GM19468 (cell line): ENCODE measurements around the gene TBCCD1.

Source experiments
- ATAC-seq: cut with Tn5 transposase; IDR thresholded peaks from one replicate; pipeline ENCODE4 v1.9.1; 2021; ENCODE audit warnings: mild to moderate bottlenecking, moderate library complexity, moderate number of reproducible peaks; ENCODE audit not compliant: unreplicated experiment; ENCODE audit errors: extremely low read depth

TBCCD1 gene

DNA sequence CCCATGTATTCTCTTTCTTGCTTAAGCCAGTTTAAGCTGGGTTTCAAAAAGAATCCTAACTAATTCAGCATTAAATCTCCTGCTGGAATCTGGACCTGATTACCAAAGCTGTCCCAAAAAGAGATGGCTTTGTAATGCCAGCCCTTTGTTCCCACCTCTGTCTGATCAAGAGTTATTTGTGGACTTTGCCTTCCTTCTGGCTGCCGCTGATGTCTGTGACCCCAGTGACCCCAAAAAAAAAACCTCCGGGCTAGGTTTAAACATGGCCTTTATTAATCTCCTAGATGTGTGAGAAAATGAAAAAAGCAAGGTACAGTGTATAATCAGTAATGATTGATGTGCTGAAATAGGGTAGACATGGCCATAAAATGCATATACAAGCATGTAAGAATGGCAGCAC, 43.7 kb downstream of the TBCCD1 start:
- ATAC-seq = no peak

GRCh38 chr3:186523022-186523421, 44.1 kb downstream of the TBCCD1 start:
- ATAC-seq = no peak

DNA sequence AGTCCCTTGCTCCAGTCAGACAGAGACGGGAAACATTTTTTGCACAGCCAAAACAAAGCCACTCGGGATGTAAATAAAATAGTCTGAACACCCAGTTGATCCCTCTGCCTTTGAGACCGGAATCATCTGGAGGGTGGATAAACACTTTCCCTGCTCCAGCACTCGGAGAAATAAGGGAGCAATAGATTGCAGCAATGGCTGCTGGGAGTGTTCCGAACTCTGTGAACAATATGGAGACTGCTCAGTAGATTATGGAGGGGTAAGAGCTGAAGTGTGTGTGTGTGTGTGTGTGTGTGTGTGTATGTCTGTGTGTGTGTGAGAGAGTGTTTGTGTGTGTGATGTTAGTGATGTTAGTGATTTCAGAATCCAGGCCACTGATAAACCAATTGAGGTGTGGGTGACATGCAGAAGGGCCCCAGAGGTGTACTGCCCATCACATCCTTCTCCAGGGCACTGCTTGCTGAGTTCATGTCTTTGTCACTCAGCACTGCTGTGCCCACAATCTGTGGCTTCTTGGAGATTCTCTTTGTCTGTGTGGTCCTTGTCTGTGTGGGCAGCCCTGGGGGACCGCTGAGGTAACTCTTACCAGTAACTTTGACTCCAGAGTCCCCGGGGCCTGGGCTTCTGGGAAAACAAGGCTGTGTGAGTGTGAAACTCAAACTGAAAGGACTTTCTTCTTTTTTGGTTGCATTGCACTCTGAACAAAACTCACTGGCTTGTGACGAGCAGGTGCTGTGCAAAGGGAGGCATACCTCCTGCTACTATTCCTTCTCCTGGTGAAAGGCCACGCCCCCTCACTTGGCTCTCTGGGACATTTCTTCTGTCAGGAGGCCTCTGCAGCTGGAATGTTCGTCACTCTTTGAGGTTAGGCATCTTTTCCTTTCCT, 45.9 kb downstream of the TBCCD1 start:
- peak; percentile 59 for ATAC-seq

- ATAC-seq = no peak
Observed at GRCh38 chr3:186520431-186520830, 46.7 kb downstream of the TBCCD1 start.

- ATAC-seq = no peak
Observed at GRCh38 chr3:186519021-186519658, 48.0 kb downstream of the TBCCD1 start.

DNA sequence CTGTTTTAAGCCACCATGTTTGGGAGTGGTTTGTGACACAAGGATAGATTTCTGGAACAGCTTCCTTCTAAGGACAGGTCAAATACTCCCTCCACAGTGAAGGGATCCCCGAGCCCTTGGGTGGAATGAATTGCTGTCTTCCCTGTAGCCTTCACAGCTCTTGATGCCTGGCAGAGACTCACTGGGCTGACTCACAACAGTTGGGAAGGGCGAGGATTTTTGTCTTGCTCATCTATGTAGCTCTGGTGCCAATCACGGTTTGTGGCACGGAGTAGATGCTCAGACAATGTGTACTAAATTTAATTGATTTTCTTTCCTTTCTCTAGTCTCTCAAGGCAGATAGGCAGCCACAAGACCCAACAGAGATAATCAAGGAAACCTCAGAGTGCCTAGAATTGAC, 49.9 kb downstream of the TBCCD1 start:
- ATAC-seq = no peak

- ATAC-seq = no peak
Observed at GRCh38 chr3:186516646-186517045, 50.5 kb downstream of the TBCCD1 start.

- ATAC-seq = no peak
Observed at GRCh38 chr3:186515125-186515524, 52.0 kb downstream of the TBCCD1 start.

GRCh38 chr3:186514296-186515002, 52.7 kb downstream of the TBCCD1 start:
- no peak for ATAC-seq

DNA sequence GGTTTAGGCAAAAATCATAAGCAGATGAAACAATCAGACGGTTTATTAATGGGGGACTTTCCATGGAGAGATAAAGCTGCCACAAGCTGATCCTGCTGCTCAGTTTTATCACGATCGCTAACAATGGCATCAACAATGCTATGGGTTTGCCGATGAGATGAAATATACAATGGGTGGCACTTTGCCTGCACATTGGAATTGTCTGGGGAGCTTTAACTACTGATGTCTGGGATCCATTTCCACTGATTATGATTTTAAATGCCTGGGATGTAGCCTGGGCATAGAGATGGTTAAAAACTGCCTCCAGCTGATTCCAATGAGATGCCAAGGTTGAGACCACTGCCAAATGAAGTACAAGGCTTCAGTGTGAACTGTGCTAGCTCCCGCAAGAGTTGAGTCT, 53.8 kb downstream of the TBCCD1 start:
- no peak for ATAC-seq

DNA sequence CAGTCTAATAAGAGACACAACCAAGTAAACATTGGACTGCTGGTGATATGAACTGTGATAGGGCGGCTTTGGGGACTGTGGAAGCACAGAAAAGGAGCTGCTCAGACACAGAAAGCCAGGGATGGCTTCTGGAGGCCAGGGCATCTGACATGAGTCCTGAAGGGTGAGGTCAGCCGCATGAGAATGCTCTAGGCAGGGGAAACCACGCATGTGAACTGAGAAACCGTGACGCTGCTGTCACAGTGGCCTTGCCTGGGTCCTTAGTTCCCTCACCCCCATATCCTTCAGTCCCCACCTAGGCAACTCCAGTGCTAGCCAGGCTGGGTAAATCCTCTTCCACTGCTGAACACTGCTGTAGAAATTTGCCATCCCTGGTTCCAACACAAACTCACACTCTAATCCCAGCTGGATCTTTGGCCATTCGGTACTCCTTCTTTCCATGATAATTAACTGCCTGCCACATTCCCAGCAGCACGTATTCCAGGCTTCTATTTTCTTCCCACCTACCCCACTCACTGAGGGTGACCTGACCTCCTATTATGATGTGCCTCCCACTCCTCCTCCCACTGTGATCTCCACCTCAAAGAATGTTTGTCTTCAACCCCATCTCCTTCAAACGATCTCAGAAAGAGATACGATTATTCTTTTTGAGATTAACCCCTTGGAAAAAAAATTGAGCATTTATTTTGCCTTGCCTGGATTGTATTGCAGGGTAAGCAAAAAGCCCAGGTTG, 54.4 kb downstream of the TBCCD1 start:
- no peak for ATAC-seq

DNA sequence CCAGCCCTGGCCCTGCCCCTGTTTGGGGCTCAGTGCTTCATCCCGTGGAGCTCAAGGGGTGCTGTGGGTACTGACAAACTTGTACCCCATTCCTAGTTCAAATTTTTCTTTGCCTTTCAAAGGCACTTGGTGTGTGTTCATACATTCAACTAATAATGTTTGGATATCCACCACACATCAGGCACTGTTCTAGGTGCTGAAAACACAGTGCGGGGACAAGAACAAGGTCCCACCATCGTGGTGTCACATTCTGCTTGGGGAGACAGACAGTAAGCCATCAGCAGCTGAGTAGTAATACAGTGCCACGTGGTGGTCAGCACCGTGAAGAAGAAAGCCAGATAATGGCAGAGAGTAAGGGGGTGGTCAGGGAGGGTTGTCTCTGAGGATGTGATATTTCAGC, 55.4 kb downstream of the TBCCD1 start:
- no peak for ATAC-seq

- peak; percentile 28 for ATAC-seq
Observed at GRCh38 chr3:186511245-186511644, 55.9 kb downstream of the TBCCD1 start.

DNA sequence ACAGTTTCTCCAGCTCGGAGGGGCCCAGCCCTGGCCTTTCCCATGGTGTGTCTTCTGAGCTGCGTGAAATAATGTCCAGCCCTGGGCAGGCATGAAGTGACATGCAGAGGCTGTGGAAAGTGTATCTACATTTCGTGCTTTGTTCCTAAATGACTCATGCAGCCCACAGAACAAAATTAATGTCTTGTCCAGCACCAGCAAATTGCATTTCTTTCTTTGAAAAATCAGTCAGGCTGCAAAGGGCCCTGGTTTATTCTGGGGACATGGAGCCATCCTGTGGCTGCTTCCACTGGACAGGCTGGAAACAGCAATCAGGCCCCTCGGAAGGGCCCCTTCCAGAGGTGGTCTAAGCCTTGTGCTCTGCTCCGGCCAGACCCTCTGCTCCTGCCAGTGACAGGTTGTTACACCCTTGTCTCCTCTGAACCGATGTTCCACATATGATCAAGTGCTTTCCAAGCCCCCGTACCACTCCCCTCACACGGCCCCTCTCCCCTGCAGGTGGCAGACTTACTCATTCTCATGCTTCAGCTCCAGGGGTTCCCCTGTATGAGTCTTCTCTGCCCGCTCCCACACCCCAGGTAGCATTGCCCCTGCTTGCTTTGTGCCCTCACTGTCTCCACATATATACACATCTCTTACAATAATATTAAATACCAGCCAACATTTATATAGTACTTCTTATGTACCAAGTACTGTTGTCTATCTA, 56.6 kb downstream of the TBCCD1 start:
- no peak for ATAC-seq

DNA sequence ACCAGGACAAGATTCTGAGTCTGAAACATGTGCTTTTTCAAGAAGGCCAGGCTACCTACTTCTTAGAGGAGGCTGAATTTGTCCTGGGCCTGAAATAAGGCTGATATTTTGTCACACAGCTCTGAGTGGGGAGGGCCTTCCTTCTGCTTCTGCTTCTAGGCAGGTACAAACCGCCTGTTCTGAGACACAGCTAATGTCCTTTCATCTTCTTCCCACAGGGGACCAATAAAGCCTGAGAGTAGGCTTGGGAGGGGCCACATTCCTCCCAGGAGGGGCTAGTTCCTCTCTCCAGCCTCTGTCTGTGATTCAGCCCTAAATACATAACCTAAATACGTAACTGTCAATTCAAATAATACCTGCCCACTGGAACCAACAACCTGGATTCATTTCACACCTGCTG, 57.7 kb downstream of the TBCCD1 start:
- ATAC-seq = no peak

DNA sequence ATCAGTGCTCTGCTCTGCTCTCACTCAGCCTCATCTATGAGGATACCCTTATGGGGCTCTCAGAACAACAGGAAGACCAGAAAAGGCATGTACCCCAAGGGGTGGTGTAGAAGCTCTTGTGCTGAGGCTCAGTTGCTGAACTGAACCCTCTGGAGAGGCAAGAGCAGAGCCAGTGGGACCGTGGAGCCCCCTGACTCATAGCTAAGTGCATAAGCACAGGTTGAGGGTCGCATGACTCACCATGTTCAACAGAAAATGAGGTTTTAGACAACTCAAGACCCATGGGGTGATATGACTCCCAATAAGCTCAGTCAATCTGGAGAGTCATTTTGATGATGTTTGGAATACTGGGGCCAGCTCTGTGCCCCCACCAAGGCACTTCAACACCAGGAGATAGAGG, 60.3 kb downstream of the TBCCD1 start:
- no peak for ATAC-seq

GRCh38 chr3:186506191-186506739, 60.9 kb downstream of the TBCCD1 start:
- no peak for ATAC-seq

GRCh38 chr3:186502966-186503712, 64.0 kb downstream of the TBCCD1 start:
- ATAC-seq = no peak
